SKM-1 treated with dmso at 0.1 percent for 144 hours (cell line): ENCODE measurements around the gene FAM20A.

Source experiments
- DNase-seq: peaks from one replicate; lab custom pipeline; 2025; ENCODE audit not compliant: unreplicated experiment; lab: John Stamatoyannopoulos, UW

FAM20A gene

GRCh38 chr17:68600931-68601564 lies at the start of gene FAM20A:
Gene FAM20A, minus strand, starts transcription at chr17:68601367. Its CDS starts 701 bp downstream, at chr17:68600666.
- no peak for DNase-seq

- DNase-seq: no peak
Measured at GRCh38 chr17:68649324-68649723, 48.2 kb upstream of the FAM20A start.

GRCh38 chr17:68646626-68647526 lies 45.7 kb upstream of the FAM20A start:
- DNase-seq: no peak

- DNase-seq: no peak
Measured at GRCh38 chr17:68642118-68642412, 40.9 kb upstream of the FAM20A start.

GRCh38 chr17:68641276-68642117 lies 40.3 kb upstream of the FAM20A start:
- no peak for DNase-seq

- no peak for DNase-seq
Measured at GRCh38 chr17:68640242-68640989, 39.2 kb upstream of the FAM20A start.

GRCh38 chr17:68634345-68634876 lies 33.2 kb upstream of the FAM20A start:
- DNase-seq: no peak

- DNase-seq: no peak
Measured at GRCh38 chr17:68628576-68628957, 27.4 kb upstream of the FAM20A start.

- no peak for DNase-seq
Measured at GRCh38 chr17:68627956-68628575, 26.9 kb upstream of the FAM20A start.

- no peak for DNase-seq
Measured at GRCh38 chr17:68624381-68624780, 23.2 kb upstream of the FAM20A start.

- DNase-seq: no peak
Measured at GRCh38 chr17:68623811-68624210, 22.6 kb upstream of the FAM20A start.

GRCh38 chr17:68622423-68622822 lies 21.3 kb upstream of the FAM20A start:
- no peak for DNase-seq

GRCh38 chr17:68621065-68621464 lies 19.9 kb upstream of the FAM20A start:
- DNase-seq: no peak

- DNase-seq: no peak
Measured at GRCh38 chr17:68616334-68616733, 15.2 kb upstream of the FAM20A start.

GRCh38 chr17:68614718-68615117 lies 13.6 kb upstream of the FAM20A start:
- DNase-seq: no peak

- DNase-seq: peak; percentile 12
Measured at GRCh38 chr17:68613739-68614298, 12.7 kb upstream of the FAM20A start.

GRCh38 chr17:68612923-68613292 lies 11.7 kb upstream of the FAM20A start:
- no peak for DNase-seq

GRCh38 chr17:68612209-68612922 lies 11.2 kb upstream of the FAM20A start:
- DNase-seq: no peak
